Parathyroid adenoma (tissue), 2 donors: Measurements from ENCODE around the gene SMOC2.

Source experiments
- H2AFZ ChIP-seq: fragments of 300-600 bp; sonication (generic); one replicate; pipeline ENCODE4 v1.7.0; 2017; ENCODE audit warnings: antibody characterized with exemption, mild to moderate bottlenecking
- H3K27ac ChIP-seq: fragments of 300-600 bp; sonication (generic); one replicate; pipeline ENCODE4 v1.7.0; 2017
- H3K27me3 ChIP-seq: fragments of 300-600 bp; sonication (generic); one replicate; pipeline ENCODE4 v1.7.0; 2017; ENCODE audit warnings: low read length; ENCODE audit not compliant: control insufficient read depth, insufficient read depth
- H3K36me3 ChIP-seq: fragments of 300-600 bp; sonication (generic); one replicate; pipeline ENCODE4 v1.7.0; 2017; ENCODE audit warnings: low read length; ENCODE audit not compliant: control insufficient read depth, insufficient read depth
- H3K4me1 ChIP-seq: fragments of 300-600 bp; sonication (generic); one replicate; pipeline ENCODE4 v1.7.0; 2017; ENCODE audit warnings: control low read depth
- H3K4me2 ChIP-seq: fragments of 300-600 bp; sonication (generic); one replicate; pipeline ENCODE4 v1.7.0; 2017; ENCODE audit warnings: low read length
- H3K4me3 ChIP-seq: fragments of 300-600 bp; sonication (generic); one replicate; pipeline ENCODE4 v1.7.0; 2017; ENCODE audit warnings: low read depth, low read length
- H3K79me2 ChIP-seq: fragments of 300-600 bp; sonication (generic); one replicate; pipeline ENCODE4 v1.7.0; 2017; ENCODE audit warnings: control low read depth
- H3K9ac ChIP-seq: fragments of 300-600 bp; sonication (generic); one replicate; pipeline ENCODE4 v1.7.0; 2017; ENCODE audit warnings: mild to moderate bottlenecking
- H3K9me3 ChIP-seq: fragments of 300-600 bp; sonication (generic); one replicate; pipeline ENCODE4 v1.7.0; 2017; ENCODE audit warnings: low read length; ENCODE audit not compliant: control insufficient read depth
- CTCF ChIP-seq: fragments of 300-600 bp; sonication (generic); IDR thresholded peaks from one replicate; pipeline ENCODE4 v1.7.0; 2017; ENCODE audit warnings: antibody characterized with exemption, mild to moderate bottlenecking
- donor health status: primary hyperparathyroidism.

The SMOC2 gene

GRCh38 chr6:168420706-168421105, 20.3 kb upstream of the SMOC2 start:
- no peaks in the 10 kb centered on the region for H3K36me3 ChIP-seq
- no peak for TF ChIP-seq CTCF
- no peak overlapping the region for H3K27ac ChIP-seq

GRCh38 chr6:168427184-168427583, 13.8 kb upstream of the SMOC2 start:
- Histone ChIP-seq H3K4me2 (no peak overlapping the region), H3K27ac (no peak overlapping the region), H3K79me2 (no peaks in the 10 kb centered on the region), H3K4me1 (no peaks in the 10 kb centered on the region), H3K9ac (no peak overlapping the region), H3K36me3 (no peaks in the 10 kb centered on the region), H3K9me3 (no peaks in the 10 kb centered on the region), H3K4me3 (no peak overlapping the region), H3K27me3 (no peaks in the 10 kb centered on the region), H2AFZ (no peak overlapping the region)
- no peak for TF ChIP-seq CTCF

More at GRCh38 chr6:168420706-168421105, 20.3 kb upstream of the SMOC2 start:
- H3K9me3 ChIP-seq = no peaks in the 10 kb centered on the region
- H3K4me1 ChIP-seq = no peaks in the 10 kb centered on the region
- no peak overlapping the region for H3K4me3 ChIP-seq
- H3K4me2 ChIP-seq = no peak overlapping the region
- no peak overlapping the region for H3K9ac ChIP-seq
- no peaks in the 10 kb centered on the region for H3K79me2 ChIP-seq
- no peak overlapping the region for H2AFZ ChIP-seq
- no peaks in the 10 kb centered on the region for H3K27me3 ChIP-seq

- Histone ChIP-seq H2AFZ (no peak overlapping the region), H3K36me3 (no peaks in the 10 kb centered on the region), H3K27me3 (no peaks in the 10 kb centered on the region), H3K9ac (no peak overlapping the region), H3K4me3 (no peak overlapping the region), H3K4me2 (no peak overlapping the region), H3K4me1 (no peaks in the 10 kb centered on the region), H3K9me3 (no peaks in the 10 kb centered on the region), H3K27ac (no peak overlapping the region), H3K79me2 (no peaks in the 10 kb centered on the region)
- TF ChIP-seq CTCF = no peak
These were observed 12.7 kb upstream of the SMOC2 start for GRCh38 chr6:168428052-168428826.

- no peaks in the 10 kb centered on the region for H3K9me3 ChIP-seq
- no peak overlapping the region for H3K4me3 ChIP-seq
- H2AFZ ChIP-seq = no peak overlapping the region
- H3K4me1 ChIP-seq = no peaks in the 10 kb centered on the region
- no peak overlapping the region for H3K4me2 ChIP-seq
- H3K27me3 ChIP-seq = no peaks in the 10 kb centered on the region
- no peak for TF ChIP-seq CTCF
- H3K79me2 ChIP-seq = no peaks in the 10 kb centered on the region
- no peak overlapping the region for H3K27ac ChIP-seq
- H3K36me3 ChIP-seq = no peaks in the 10 kb centered on the region
- H3K9ac ChIP-seq = no peak overlapping the region
These were observed 12.1 kb upstream of the SMOC2 start for GRCh38 chr6:168428863-168429262.

- H3K4me2 ChIP-seq = no peak overlapping the region
- no peak overlapping the region for H2AFZ ChIP-seq
- H3K27ac ChIP-seq = no peak overlapping the region
- no peak overlapping the region for H3K4me3 ChIP-seq
- no peaks in the 10 kb centered on the region for H3K9me3 ChIP-seq
- H3K36me3 ChIP-seq = no peaks in the 10 kb centered on the region
- no peaks in the 10 kb centered on the region for H3K79me2 ChIP-seq
- no peaks in the 10 kb centered on the region for H3K27me3 ChIP-seq
- no peaks in the 10 kb centered on the region for H3K4me1 ChIP-seq
- H3K9ac ChIP-seq = no peak overlapping the region
- TF ChIP-seq CTCF = no peak
These were observed 8.8 kb upstream of the SMOC2 start for GRCh38 chr6:168432196-168432595.
